Liver (tissue), 3 donors: ENCODE data around the gene FGF3.

ENCODE experiments used
- RAD21 ChIP-seq, 2 donors: IDR thresholded peaks; 2 replicates each; pipeline ENCODE4 v1.6.1; 2016; ENCODE audit warnings: antibody characterized with exemption in 2 of 2, mild to moderate bottlenecking in 2 of 2
- YY1 ChIP-seq: IDR thresholded peaks from 2 replicates; pipeline ENCODE4 v1.6.1; 2016; ENCODE audit warnings: antibody characterized with exemption, mild to moderate bottlenecking
- TF ChIP-seq, protein P1 (sequence below): fragments of 150-350 bp; IDR thresholded peaks from 2 replicates; pipeline ENCODE4 v1.5.1; 2017; ENCODE audit warnings: improper control_type of control experiment, low read depth, low read length; ENCODE audit not compliant: missing input control
- TF ChIP-seq, protein P2 (sequence below): IDR thresholded peaks from 2 replicates; pipeline ENCODE4 v1.6.1; 2016; ENCODE audit warnings: antibody characterized with exemption
- donor health status: healthy.
- donor health status: healthy.

DNA sequence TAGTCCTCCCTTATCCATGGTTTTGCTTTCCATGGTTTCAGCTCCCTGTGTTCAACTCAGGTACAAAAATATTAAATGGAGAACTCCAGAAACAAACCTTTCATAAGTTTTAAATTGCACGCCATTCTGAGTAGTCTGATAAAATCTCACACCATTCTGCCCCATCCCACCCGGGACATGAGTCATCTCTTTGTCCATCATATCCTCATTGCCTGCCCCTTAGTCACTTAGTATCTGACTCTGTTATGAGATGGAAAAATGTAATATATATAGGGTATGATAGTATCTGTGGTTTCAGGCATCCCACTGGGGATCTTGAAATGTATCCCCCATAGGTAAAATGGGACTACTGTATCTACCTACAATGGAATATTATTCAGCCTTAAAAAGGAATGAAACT, 35.5 kb upstream of the FGF3 start:
- TF ChIP-seq, protein P1, sequence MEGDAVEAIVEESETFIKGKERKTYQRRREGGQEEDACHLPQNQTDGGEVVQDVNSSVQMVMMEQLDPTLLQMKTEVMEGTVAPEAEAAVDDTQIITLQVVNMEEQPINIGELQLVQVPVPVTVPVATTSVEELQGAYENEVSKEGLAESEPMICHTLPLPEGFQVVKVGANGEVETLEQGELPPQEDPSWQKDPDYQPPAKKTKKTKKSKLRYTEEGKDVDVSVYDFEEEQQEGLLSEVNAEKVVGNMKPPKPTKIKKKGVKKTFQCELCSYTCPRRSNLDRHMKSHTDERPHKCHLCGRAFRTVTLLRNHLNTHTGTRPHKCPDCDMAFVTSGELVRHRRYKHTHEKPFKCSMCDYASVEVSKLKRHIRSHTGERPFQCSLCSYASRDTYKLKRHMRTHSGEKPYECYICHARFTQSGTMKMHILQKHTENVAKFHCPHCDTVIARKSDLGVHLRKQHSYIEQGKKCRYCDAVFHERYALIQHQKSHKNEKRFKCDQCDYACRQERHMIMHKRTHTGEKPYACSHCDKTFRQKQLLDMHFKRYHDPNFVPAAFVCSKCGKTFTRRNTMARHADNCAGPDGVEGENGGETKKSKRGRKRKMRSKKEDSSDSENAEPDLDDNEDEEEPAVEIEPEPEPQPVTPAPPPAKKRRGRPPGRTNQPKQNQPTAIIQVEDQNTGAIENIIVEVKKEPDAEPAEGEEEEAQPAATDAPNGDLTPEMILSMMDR: no peak
- TF ChIP-seq, protein P2, sequence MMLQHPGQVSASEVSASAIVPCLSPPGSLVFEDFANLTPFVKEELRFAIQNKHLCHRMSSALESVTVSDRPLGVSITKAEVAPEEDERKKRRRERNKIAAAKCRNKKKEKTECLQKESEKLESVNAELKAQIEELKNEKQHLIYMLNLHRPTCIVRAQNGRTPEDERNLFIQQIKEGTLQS: no peak
- TF ChIP-seq RAD21 (IDR thresholded peaks at IDR 0.05) (no peak), YY1 (no peak)
